Pancreas (tissue), 10 donors: Measurements from ENCODE around the gene ARID3A. TPM values are rescaled to one million over a fixed set of nuclear protein-coding genes. Genes with fewer than 3 reads are reported as not detected.
A peak's percentile ranks its signal among the peaks of the same experiment; 100 is the strongest.

ENCODE experiments used
- ATAC-seq, 4 donors: fragments of 200-7000 bp; cut with Tn5 transposase; one replicate each; pipeline versions ENCODE4 v1.8.0 to v1.9.1; 2020; ENCODE audit warnings: mild to moderate bottlenecking in 4 of 4, moderate library complexity in 4 of 4
- DNase-seq, 6 donors: peaks; one replicate each; pipeline ENCODE4 v3.0.0-alpha.2; 2020
- FAIRE-seq: peaks from 2 replicates; lab custom pipeline; 2012; peaks lifted over from hg19 to GRCh38; lab: Jason Lieb, UNC
- H3K27ac ChIP-seq, 4 donors: fragments of 200-600 bp; sonication (generic); 1 replicate in 3 of 4; 2 replicates in 1 of 4; pipeline versions ENCODE4 v1.5.0 to v1.8.0; 2020
- H3K27me3 ChIP-seq, 4 donors: fragments of 200-600 bp; one replicate each; pipeline ENCODE4 v1.8.0; 2021
- H3K36me3 ChIP-seq, 3 donors: fragments of 200-600 bp; sonication (generic) in 1 of 3; one replicate each; pipeline versions ENCODE4 v1.5.0 to v1.8.0; 2020 to 2021
- H3K4me1 ChIP-seq, 3 donors: fragments of 200-600 bp; one replicate each; pipeline ENCODE4 v1.8.0; 2021
- H3K4me3 ChIP-seq, 4 donors: fragments of 200-600 bp; sonication (generic) in 2 of 4; one replicate each; pipeline versions ENCODE4 v1.5.0 to v1.8.0; 2020 to 2021
- H3K9me3 ChIP-seq, 4 donors: fragments of 200-600 bp; one replicate each; pipeline ENCODE4 v1.8.0; 2021
- WGBS, 2 donors: extraction: QIAGEN DNeasy Blood & Tissue Kit; methylation state at CpG; one replicate each; pipeline ENCODE4 v1.1.7; 2013; 5-methylcytosine and 5-hydroxymethylcytosine counted together
- intact Hi-C, 3 donors: fragments of 100-400 bp; cut with DNase I; formaldehyde crosslinking; loops; one replicate each; pipeline versions ENCODE4 v1.11.1 to v1.14.2; 2022
- polyA plus RNA-seq, 2 donors: library from polyadenylated mRNA; stranded (reverse); fragments of 200-250 nt; gene quantifications; one replicate each; pipeline ENCODE4 v1.2.3, GENCODE V29; 2013
- total RNA-seq, 6 donors: library from RNA; stranded (reverse); fragmentation: NEBNext Ultra II Directional in 4 of 6; extraction: Animal tissue kit (Norgen Biotek cat#: 25700) in 4 of 6; gene quantifications; one replicate each; pipeline versions ENCODE4 v1.2.1 to v1.2.4, GENCODE V29; 2021 to 2023
- TF ChIP-seq, protein P1 (sequence below), 4 donors: fragments of 200-600 bp; sonication (generic) in 3 of 4; IDR thresholded peaks; one replicate each; pipeline versions ENCODE4 v1.5.0 to v1.8.0; 2021; ENCODE audit warnings: antibody characterized with exemption in 4 of 4
- donor health status: healthy with polysubstance abuse.
- donor health status: DM: no; HTN: no; CAD: no; lungs with moderate emphysema.
- donor health status: DM: no; HTN: no; CAD: no.
- donor health status: control.
- donor health status: control.
- donor health status: Bipolar disorder and iron deficiency.
- donor health status: DM: yes; HTN: yes; CAD: no.
- donor health status: DM: no; HTN: no; CAD: no.
- donor health status: DM: no; HTN: no; CAD: no.
- donor health status: DM: yes; HTN: yes; CAD: no.

The ARID3A gene
- total and polyA plus RNA-seq, 8 donors, result 4.6 to 8.5 (median 7.1) TPM

DNA sequence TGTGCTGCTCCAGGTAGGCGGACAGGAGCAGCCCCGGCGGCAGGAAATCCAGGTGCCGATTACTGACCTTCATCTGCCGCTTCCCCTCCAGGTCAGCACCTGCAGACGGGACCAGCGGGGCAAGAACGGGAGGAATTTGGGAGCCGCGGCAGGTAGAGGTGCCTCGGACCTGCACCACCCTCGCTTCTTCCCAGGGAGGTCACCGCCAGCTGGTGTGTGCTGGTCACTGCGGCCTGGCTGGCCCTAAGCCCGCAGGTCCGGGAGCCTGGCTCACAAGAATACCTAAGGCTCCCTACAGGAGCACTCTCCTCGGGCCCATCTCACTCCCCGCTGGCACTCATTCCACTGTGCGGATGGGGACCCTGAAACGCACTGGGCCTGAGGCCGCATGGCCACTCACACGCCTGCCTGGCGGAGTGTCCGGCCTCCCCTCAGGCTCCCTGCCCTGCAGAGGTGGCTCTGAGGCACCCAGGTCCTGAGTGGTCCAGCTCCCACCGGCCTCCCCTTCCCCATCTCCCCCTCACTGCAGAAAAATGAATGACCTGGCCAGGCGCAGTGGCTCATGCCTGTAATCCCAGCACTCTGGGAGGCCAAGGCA lies 28.3 kb upstream of the ARID3A start:
- DNase-seq (peak in 1 of 6 donors; percentile 70), ATAC-seq (no peak), FAIRE-seq (no peak)
- Histone ChIP-seq H3K36me3 (peaks cover 0 to 5% (median 3%) of the 10 kb centered on the region in 3 donors), H3K27me3 (no peaks in the 10 kb centered on the region), H3K9me3 (no peaks in the 10 kb centered on the region), H3K4me1 (no peaks in the 10 kb centered on the region), H3K4me3 (no peak overlapping the region), H3K27ac (no peak overlapping the region)
- TF ChIP-seq, protein P1, sequence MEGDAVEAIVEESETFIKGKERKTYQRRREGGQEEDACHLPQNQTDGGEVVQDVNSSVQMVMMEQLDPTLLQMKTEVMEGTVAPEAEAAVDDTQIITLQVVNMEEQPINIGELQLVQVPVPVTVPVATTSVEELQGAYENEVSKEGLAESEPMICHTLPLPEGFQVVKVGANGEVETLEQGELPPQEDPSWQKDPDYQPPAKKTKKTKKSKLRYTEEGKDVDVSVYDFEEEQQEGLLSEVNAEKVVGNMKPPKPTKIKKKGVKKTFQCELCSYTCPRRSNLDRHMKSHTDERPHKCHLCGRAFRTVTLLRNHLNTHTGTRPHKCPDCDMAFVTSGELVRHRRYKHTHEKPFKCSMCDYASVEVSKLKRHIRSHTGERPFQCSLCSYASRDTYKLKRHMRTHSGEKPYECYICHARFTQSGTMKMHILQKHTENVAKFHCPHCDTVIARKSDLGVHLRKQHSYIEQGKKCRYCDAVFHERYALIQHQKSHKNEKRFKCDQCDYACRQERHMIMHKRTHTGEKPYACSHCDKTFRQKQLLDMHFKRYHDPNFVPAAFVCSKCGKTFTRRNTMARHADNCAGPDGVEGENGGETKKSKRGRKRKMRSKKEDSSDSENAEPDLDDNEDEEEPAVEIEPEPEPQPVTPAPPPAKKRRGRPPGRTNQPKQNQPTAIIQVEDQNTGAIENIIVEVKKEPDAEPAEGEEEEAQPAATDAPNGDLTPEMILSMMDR (IDR thresholded peaks at IDR 0.05), result no peak
- 92 to 93% methylated on average over 26 of the region's 26 CpGs for WGBS, 2 donors
- intact Hi-C loops, result no loop called here

DNA sequence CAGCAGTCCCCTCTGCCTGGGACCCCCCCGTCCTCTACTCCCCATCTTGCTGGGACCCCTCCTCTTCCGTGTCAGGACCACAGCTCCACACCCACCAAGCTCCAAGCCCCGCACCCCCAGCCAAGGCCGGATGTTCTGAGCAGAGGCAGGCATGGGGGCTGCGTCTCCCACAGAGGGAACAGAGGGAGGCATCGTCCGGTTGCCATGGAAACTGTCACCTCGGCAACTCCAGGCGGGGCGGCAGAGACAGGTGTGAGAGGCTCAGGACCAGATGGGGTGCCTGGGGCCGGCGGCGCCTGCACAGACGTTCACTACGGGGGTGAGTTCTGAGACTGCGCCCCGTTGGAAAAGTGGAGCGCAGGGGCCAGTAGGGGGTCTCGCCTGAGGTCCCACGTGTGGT lies 27.2 kb upstream of the ARID3A start:
- WGBS, 2 donors, result 83 to 87% methylated on average over 20 of the region's 20 CpGs
- TF ChIP-seq, protein P1 (IDR thresholded peaks at IDR 0.05), result no peak
- DNase-seq, result peak in 1 of 6 donors; percentile 81
- ATAC-seq, result peak in 2 of 4 donors; percentile 23 to 31
- intact Hi-C loops, result no loop called here
- H3K36me3 ChIP-seq, result peaks cover 0 to 5% (median 3%) of the 10 kb centered on the region in 3 donors
- no peak overlapping the region for H3K27ac ChIP-seq
- no peaks in the 10 kb centered on the region for H3K9me3 ChIP-seq
- H3K27me3 ChIP-seq, result no peaks in the 10 kb centered on the region
- no peaks in the 10 kb centered on the region for H3K4me1 ChIP-seq
- FAIRE-seq, result no peak
- no peak overlapping the region for H3K4me3 ChIP-seq

DNA sequence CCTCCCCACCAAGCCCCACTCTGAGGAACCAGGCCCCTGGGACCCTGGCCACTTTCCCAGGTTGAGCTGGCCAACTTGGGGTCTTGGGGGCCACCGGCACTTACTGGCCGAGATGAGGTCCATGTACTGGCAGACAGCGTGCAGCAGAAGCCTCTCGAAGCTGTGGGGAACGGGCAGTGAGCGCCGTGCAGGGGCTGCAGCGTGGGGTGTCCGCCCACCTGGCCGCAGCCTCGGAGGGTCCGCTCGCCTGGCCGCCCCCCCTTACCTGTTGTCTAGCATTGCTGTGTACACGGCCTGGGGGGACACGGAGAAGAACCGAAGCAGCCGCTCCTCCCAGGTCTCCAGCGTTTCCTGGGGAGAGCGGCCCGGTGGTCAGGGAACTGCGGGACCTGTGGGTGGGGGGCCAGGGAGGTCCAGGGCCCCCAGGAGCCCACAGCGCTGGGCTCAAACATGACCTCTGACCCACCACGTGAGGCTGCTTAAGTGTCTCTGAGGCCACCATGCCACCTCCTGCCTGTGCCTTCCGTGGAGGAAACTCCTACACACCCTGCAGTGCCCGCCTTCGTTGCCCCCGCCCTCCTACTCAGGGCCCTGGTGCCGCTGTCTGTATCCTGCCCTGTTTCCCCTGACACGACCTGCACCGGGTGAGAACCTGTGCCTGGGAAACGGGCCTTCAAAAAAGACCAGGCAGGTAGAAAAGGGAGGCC lies 26.3 kb upstream of the ARID3A start:
- FAIRE-seq (no peak), ATAC-seq (no peak), DNase-seq (peak in 2 of 6 donors; percentile 52 to 67)
- H3K4me1 ChIP-seq, result no peaks in the 10 kb centered on the region
- TF ChIP-seq, protein P1 (IDR thresholded peaks at IDR 0.05), result no peak
- H3K9me3 ChIP-seq, result no peaks in the 10 kb centered on the region
- H3K4me3 ChIP-seq, result no peak overlapping the region
- intact Hi-C loops, result no loop called here
- H3K36me3 ChIP-seq, result peaks cover 0 to 5% (median 3%) of the 10 kb centered on the region in 3 donors
- H3K27me3 ChIP-seq, result no peaks in the 10 kb centered on the region
- WGBS, 2 donors, result 92 to 93% methylated on average over 32 of the region's 32 CpGs
- no peak overlapping the region for H3K27ac ChIP-seq

DNA sequence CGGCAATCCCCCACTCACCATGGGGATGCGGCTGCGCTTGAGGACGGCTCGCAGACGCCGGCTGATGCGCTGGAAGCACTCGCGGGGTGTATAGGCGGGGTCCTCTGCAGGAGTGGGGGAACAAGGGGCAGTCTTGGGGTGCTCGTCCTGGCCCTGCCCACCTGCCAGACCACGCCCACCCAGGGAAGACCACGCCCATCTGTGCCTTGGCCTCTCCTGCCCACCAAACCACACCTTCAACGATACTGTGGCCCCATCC lies 25.9 kb upstream of the ARID3A start:
- WGBS, 2 donors, result 89 to 93% methylated on average over 13 to 15 of the region's 15 CpGs
- Histone ChIP-seq H3K4me3 (no peak overlapping the region), H3K27me3 (no peaks in the 10 kb centered on the region), H3K4me1 (no peaks in the 10 kb centered on the region), H3K36me3 (peaks cover 0 to 5% (median 3%) of the 10 kb centered on the region in 3 donors), H3K27ac (no peak overlapping the region), H3K9me3 (no peaks in the 10 kb centered on the region)
- DNase-seq (peak in 2 of 6 donors; percentile 54 to 62), FAIRE-seq (no peak), ATAC-seq (no peak)
- intact Hi-C loops, result no loop called here
- TF ChIP-seq, protein P1 (IDR thresholded peaks at IDR 0.05), result no peak
